Measurements from ENCODE around the gene P3H2. TPM values are rescaled to one million over a fixed set of nuclear protein-coding genes. Genes with fewer than 3 reads are reported as not detected.
A peak's percentile ranks its signal among the peaks of the same experiment; 100 is the strongest.

Gene P3H2
- total RNA-seq, 4 donors from 2014 or later: 4.2 to 20.2 (median 5.7) TPM

GRCh38 chr3:189983612-189984011 is 137.1 kb downstream of the P3H2 start:
- H3K27ac ChIP-seq: no peak overlapping the region
- H3K27me3 ChIP-seq: peaks cover under 1% of the 10 kb centered on the region
- no peaks in the 10 kb centered on the region for H3K36me3 ChIP-seq
- WGBS, 2 donors: 87 to 90% methylated on average over 3 of the region's 3 CpGs
- no peak for TF ChIP-seq POLR2A (IDR thresholded peaks at IDR 0.05)
- TF ChIP-seq CTCF (IDR thresholded peaks at IDR 0.05): no peak
- H3K4me1 ChIP-seq: peaks cover 0 to 8% of the 10 kb centered on the region in 2 donors
- intact Hi-C loops (cut with DNase I): no loop called here
- no peak for DNase-seq
- H3K4me3 ChIP-seq (replicated peaks in 1 of 3): no peak overlapping the region
- no peaks in the 10 kb centered on the region for H3K9me3 ChIP-seq

GRCh38 chr3:189982321-189982945 is 138.3 kb downstream of the P3H2 start:
- no peak overlapping the region for H3K27ac ChIP-seq
- WGBS, 2 donors: 64 to 69% methylated on average over 5 of the region's 5 CpGs

GRCh38 chr3:189981668-189982067 is 139.0 kb downstream of the P3H2 start:
- Histone ChIP-seq H3K36me3 (no peaks in the 10 kb centered on the region), H3K4me3 (replicated peaks in 1 of 3) (no peak overlapping the region), H3K27ac (peak overlapping the region in 1 of 3 donors; percentile 29), H3K9me3 (no peaks in the 10 kb centered on the region), H3K4me1 (peaks cover 0 to 8% of the 10 kb centered on the region in 2 donors), H3K27me3 (no peaks in the 10 kb centered on the region)
- peak in 1 of 2 donors; percentile 2 for DNase-seq
- TF ChIP-seq POLR2A (IDR thresholded peaks at IDR 0.05): no peak
- intact Hi-C loops (cut with DNase I): no loop called here

More at GRCh38 chr3:189982321-189982945, 138.3 kb downstream of the P3H2 start:
- no peak for DNase-seq
- H3K9me3 ChIP-seq: no peaks in the 10 kb centered on the region
- no peaks in the 10 kb centered on the region for H3K36me3 ChIP-seq
- peaks cover 0 to 8% of the 10 kb centered on the region in 2 donors for H3K4me1 ChIP-seq
- no peak overlapping the region for H3K4me3 ChIP-seq (replicated peaks in 1 of 3)
- TF ChIP-seq CTCF (IDR thresholded peaks at IDR 0.05) (no peak), POLR2A (IDR thresholded peaks at IDR 0.05) (no peak)
- intact Hi-C loops (cut with DNase I): no loop called here
- H3K27me3 ChIP-seq: no peaks in the 10 kb centered on the region

GRCh38 chr3:189978753-189979152 is 141.9 kb downstream of the P3H2 start:
- Histone ChIP-seq H3K4me1 (peaks cover 0 to 8% of the 10 kb centered on the region in 2 donors), H3K36me3 (no peaks in the 10 kb centered on the region), H3K27me3 (no peaks in the 10 kb centered on the region), H3K27ac (no peak overlapping the region), H3K4me3 (replicated peaks in 1 of 3) (no peak overlapping the region), H3K9me3 (no peaks in the 10 kb centered on the region)
- intact Hi-C loops (cut with DNase I): no loop called here
- DNase-seq: no peak
- TF ChIP-seq CTCF (IDR thresholded peaks at IDR 0.05) (no peak), POLR2A (IDR thresholded peaks at IDR 0.05) (no peak)
- 78 to 86% methylated on average over 3 of the region's 3 CpGs for WGBS, 2 donors

- Histone ChIP-seq H3K36me3 (no peaks in the 10 kb centered on the region), H3K4me3 (replicated peaks in 1 of 3) (no peak overlapping the region), H3K27me3 (no peaks in the 10 kb centered on the region), H3K9me3 (no peaks in the 10 kb centered on the region), H3K4me1 (peaks cover 0 to 6% of the 10 kb centered on the region in 2 donors), H3K27ac (no peak overlapping the region)
- intact Hi-C loops (cut with DNase I): no loop called here
- DNase-seq: no peak
- 88% methylated on average over 5 of the region's 5 CpGs for WGBS, 2 donors
- TF ChIP-seq CTCF (IDR thresholded peaks at IDR 0.05) (no peak), POLR2A (IDR thresholded peaks at IDR 0.05) (no peak)
These were observed 143.5 kb downstream of the P3H2 start for GRCh38 chr3:189977174-189977573.

Measured in thyroid gland (tissue), 4 donors.